Suppressor macrophage (primary cell): ENCODE measurements around the gene SEZ6L.

ENCODE experiments used
- DNase-seq, 4 experiments: peaks; one replicate each; pipeline ENCODE4 v3.0.0-alpha.2; 2020 to 2022

The SEZ6L gene

DNA sequence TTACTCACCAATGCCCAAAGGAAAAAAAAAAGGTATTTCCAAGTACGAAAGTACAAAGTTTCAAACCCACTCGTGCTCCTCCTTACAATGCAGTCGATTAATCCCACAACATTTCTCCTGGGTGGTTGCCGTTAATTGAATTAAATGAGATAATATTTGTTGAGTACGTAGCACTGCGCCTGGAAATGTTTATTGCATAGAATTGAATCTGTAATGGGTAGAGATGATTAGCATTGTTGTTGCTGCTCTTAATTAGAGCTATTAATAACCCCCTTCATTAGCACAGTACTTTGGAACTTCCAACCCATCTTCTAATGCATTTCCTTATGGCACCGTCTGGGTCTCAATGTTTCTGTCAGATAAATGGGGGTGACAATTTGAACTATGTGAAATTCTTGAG, 77.3 kb downstream of the SEZ6L start:
- DNase-seq, result no peak

DNA sequence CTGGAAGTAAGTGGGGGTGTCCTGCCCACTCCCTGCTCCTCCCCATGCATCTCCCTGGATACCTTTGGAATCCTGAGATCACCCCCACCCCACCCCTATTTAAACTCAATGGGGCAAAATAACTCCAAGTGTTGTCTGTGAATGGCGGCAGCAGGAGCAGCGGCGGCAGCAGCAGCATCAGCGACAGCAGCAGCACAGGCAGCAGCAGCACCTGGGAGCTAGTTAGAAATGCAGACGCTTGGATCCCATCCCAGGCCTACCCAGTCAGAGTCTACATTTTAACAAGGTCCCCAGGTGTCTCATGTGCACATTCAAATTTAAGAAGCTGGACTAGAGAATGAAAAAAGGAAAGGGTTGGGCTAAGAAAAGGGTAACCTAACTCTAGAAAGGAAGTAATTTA, 82.6 kb downstream of the SEZ6L start:
- DNase-seq, result no peak

DNA sequence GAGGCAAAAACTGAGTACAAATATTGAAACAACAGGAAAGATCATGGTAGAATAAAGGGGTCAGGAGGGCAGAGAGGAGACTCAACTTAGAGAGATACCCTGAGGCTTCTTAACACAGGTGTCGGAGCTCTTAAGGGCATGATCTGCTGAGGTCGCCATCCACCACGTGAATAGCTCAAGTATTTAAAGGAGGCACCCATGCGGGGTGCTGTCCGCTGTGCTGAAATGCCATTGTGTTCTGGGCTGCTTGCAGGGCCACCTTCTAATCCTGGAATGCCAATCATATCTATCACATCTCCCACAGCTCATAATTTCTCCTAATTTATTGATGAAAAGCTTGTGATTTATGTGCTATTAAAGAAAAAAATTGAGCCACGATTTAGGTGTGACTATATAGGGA, 90.2 kb downstream of the SEZ6L start:
- peak; percentile 3 to 41 (median 22) for DNase-seq

DNA sequence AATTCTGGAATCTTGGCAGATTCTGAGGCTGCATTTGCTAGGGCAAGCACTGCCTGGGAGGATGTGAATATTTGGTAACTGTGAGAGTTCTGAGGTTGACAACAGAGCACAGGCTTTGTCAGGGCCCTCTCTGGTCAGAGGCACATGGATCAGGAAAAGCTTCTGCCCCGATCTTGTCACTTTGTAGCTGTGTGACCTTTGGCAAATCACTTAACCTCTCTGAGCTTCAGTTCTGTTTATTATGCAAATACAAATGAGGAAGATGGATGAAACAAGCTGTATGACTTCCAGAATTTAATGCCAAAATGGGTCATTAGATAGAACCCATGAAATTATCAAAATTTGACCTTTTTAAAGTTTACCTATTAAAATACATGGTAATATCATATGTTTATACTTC, 94.9 kb downstream of the SEZ6L start:
- DNase-seq, result no peak

DNA sequence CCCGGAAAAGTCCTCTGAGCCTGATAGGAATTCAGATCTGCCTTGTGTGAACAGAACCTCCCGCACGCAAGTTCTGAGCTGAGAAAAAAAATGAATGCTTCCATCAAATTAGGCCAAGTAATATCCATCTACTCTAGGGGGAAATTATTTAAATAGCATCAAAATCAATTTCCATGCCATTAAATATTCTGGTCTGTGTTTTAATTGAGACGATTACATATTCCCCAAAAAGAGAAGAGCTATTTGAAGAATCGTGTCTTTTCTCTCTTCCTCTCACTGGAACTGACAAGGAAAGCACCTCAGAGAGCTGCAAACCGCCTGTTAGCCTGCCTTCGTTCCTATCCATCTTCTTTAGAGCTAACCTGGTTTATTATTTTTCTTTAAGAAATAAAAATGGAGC, 96.0 kb downstream of the SEZ6L start:
- DNase-seq, result no peak

DNA sequence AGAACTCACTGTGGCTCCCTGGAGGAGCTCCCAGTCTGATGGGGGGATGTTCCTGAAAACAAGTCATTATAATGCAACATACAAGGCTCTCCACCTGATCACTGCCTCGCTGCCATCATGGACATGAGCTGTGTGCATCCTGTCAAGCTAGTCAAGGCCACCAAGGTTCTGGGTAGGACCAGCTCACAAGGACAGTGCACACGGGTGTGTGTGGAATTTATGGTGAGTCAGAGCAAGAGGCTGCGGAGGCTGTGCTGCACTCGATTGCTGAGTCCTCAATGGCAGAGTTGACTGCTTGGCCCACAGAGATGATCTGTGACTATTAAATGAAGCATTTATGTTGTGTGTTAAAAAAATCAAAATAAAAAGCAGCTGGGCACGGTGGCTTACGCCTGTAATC, 96.6 kb downstream of the SEZ6L start:
- DNase-seq, result no peak

DNA sequence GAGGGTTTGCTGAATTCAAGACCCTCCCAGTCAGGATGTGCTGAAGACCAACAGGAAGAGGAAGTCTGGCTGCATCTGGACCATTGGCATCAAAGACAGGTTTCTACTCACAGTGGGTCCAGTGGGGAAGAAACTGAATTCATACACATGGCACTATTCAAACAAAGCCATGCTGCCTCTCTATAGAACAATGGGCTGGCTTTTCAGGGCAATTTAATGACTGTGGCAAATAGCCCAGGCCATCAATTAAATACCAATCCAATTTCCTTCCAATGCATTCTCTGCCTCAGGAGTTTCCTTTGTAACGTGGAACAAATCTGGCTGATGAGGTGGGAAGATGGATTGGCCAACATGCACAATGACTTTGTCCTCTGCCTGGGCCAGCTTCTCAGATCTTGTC, 98.6 kb downstream of the SEZ6L start:
- no peak for DNase-seq

DNA sequence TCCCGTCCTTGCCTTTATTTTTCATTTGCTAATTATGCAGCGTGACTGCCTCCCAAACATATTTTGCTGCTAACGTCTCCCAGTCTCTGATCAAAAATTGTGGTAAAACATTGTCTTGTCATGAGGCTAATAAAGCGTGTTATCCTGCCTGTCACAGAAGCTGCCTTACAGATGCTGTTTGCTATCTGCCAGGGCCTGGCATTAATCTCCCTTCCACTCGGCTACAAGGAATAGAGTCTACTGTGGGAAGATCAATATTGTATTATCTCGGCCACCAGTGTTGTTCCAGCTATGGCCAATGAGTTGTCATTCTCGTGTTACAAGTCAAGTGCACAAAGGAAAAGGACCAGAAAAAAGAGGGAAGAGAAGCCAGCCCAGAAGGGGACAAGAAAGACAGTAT, 100.3 kb downstream of the SEZ6L start:
- no peak for DNase-seq

DNA sequence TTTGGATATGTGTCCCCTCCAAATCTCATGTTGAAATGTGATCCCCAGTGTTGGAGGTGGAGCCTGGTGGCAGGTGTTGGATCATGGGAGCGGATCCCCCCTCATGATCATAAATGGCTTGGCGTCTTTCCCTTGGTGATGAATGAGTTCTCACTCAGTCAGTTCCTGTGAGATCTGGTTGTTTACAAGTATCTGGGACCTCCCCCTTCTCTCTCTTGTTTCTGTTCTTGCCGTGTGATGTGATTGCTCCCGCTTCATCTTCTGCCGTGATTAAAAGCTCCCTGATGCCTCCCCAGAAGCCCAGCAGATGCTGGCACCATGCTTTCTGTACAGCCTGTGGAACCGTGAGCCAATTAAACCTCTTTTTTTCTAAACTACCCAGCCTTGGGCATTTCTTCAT, 102.2 kb downstream of the SEZ6L start:
- DNase-seq, result no peak

DNA sequence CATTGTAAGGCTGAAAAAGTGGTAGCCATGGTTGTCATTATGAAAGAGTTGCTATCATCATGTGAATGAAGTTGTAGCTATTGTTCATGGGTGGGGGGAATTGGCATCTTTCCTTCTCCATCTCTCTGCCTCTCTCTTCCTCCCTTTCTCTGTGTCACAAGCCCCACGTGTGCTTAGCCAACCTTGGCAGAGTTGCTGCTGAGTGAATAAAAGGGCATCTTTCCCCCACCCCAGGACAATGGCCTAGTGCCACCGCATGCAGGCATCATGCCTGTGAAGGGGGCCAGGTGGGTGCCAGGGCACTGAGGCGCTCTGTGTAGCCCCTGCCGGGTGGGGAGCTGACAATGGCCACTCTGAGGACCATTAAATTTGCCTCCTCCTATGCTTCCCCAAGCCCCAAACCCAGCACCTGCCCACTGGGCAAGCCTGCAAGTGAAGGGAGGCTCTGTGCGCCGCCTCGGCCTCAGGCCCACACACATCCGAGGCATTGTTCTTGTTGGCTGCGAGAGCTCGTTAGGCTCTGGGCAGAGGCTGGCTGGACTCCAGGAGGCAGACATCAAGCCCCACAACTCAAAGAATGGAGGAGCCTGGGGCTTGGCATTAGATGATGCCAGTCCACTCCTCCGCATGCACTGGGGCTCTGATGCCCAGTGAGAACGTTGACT, 103.9 kb downstream of the SEZ6L start:
- no peak for DNase-seq

DNA sequence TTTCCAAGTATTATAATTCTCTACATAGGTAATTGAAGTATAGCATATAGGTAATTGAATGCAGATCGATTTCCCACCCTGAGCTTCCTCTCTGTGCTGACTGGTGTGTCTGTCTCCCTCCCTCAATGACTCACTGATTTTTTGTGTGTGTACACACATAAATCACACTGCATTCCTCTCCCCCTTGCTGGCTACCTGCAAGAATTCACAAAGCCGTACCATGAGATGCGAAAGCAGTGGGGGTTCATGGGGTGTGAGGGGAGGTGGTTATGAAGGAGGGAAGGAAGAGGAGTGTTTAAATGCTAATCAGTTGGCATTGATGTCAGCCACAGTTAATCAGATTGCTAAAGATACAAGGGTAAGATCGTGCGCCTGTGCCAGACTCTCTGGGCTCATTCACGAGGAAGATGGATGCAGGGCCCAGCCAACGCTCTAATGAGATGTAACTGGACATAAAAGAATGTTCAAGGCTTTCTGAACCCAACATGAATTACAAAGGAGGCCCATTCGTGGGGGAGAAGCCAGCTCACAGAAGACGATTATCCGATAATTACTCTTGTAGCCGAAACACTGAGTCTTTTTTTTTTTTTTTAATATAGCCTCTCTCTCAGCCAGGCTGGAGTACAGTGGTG, 107.4 kb downstream of the SEZ6L start:
- DNase-seq, result no peak

DNA sequence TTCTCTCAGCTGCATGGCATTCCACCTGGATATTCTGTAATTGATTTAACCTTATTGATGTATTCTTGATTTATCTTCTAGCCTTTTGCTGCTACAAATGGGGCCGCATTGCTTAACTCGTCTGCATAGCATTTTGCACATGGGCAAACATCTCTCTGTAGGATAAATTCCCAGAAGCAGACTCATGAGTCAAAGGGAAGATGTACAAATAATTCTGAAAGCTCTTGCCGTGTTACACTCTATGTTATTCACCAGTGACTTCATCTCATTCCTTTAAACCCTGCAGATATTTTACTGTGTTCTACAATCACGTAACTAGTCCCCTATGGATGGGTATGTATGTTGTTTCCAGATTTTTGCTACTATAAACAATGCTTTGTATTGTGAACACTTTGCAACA, 112.7 kb downstream of the SEZ6L start:
- no peak for DNase-seq

DNA sequence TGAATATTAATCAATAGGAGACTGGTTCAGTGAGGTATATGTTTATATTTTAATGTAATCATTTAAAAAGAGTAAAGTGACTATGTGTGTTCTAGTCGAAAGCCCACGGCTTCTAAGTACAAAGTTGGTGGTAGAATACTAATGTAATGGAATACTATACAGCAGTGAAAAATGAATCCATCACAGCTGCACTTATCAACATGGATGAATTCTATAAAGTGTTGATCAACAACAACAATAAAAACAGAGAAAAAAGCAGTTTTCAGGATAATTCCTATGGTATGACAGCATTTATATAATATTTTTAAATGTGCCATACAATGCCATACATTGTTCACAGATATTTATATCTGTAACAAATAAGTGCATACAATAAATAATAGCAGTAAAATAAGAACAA, 114.1 kb downstream of the SEZ6L start:
- DNase-seq, result no peak

DNA sequence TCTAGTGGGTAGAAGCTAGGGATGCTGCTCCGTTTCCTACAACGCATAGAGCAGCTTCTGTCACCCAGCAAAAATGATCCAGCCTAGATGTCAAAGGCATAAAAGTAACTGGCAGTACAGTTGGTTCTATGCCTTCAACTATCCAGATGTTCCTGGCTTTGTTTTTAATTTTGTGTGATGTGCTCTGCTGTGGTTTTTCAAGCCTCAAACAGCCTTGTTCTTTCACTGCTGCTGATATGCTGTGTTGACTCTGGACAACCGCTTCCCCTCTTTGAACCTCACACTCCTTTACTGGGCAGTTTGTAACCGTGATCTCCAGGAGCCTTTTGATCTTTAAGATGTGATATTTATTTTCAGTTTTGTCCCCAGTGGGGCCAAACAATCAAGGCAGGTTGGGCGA, 116.4 kb downstream of the SEZ6L start:
- DNase-seq, result no peak

DNA sequence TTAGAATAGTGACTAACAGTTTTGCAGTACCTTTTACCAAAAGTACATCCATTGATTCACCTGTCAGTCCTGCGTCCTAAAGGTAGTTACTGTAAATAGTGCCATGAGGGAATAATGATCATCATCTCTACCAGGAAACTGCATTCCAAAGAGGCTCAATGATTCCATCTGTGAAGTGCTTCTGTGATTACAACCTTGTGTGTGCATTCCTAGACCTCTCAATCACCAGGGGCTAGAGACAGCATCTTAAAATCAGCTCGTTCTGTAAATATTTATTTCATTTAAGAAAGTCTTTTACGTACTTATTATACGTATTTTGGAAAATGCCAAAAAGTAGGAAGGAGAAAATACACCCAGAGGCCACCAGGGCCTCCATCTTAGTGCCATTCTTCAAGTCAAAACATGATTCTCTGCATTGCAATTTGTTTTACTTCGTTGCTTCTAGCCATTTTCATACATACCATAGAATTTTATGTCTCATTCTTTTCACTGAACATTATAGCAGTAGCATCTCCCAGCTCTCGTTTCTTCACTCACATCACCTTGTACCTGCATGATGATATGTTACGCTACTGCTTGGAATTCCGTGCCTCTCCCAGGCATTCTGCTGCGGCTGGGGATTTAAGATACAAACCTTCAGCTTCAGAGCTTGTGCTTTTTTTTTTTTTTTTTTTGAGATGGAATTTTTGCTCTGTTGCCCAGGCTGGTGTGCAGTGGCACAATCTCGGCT, 117.0 kb downstream of the SEZ6L start:
- DNase-seq, result no peak

DNA sequence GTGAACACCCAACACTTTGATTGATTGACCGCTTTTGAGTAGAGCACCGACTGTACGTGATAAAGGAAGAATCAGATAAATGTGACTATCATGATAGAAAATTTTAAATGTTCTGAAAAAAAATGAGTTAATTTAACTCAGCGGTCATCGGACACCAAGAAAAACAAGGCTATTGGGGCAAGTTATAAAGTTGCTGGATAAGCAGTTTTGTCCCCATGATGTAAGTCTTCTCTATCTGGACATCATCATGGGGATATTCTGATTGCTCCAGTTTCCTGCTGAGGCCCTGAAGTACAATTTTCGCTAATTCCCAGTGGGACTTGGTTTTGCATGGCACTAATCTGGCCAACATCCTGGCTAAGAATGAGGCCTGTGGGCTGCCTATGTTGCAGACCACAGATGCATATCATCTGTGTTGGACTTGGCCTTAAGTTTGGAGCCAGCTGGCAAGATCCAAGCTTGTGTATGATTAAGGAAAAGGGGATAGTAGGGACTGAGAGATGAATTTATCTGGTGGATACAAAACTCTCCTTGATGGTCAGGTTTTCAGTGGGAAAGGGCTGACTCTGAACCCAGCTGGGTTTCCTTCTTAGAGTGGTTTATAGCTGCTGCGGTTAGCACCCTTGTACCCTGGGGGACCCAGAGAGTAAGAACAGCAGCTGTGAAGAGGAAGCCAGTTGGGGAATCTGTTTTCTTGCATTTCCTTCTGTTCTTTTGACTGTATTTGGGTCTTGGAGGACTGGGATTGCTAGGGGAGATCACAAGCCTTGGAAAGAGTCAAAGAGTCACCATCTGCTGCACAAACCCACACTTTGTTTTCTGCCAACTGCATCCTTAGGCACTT, 118.3 kb downstream of the SEZ6L start:
- DNase-seq, result no peak

DNA sequence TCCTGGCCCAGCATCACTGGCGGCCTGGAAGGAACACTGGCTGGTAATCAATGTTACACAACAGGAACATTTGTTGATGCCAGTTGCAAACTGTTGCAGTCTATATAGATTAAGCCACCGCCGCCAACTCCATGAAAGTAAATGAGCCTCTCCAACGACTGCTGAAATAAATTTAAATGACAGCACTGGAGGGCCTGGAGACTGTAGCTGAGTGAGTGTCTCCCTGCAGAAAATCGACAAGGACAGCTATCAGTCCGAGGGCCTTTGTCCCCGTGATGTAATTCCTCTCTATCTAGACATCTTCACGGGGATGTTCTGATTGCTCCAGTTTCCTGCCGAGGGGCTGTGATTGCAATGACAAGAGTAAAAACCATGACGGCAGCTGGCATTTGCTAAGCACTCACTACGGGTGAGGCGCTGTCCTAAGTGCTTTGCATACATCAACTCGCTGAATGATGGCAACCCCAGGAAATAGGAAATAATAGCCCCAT, 120.4 kb downstream of the SEZ6L start:
- DNase-seq, result no peak

DNA sequence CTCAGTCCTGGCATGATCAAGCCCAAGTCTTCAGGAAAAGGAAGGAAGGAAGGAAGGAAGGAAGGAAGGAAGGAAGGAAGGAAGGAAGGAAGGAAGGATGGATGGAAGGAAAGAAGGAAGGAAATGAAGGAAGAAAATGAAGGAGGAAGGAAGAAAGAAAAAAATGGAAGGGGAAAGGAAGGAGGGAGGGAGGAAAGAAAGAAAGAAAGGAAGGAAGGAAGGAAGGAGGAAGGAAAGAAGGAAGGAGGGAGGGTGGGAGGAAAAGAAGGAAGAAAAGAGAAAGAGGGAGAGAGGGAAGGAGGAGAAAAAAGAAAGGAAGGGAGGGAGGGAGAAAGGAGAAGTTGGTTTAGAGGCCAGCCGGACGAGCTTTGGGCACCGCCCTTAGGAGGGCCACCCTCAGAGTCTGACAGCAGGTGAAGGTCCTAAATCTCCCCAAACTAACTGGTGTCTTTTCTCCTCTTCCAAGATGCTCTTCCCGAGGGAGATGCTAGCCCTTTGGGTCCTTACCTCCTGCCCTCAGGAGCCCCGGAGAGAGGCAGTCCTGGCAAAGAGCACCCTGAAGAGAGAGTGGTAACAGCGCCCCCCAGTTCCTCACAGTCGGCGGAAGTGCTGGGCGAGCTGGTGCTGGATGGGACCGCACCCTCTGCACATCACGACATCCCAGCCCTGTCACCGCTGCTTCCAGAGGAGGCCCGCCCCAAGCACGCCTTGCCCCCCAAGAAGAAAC, 122.8 kb downstream of the SEZ6L start:
- no peak for DNase-seq

DNA sequence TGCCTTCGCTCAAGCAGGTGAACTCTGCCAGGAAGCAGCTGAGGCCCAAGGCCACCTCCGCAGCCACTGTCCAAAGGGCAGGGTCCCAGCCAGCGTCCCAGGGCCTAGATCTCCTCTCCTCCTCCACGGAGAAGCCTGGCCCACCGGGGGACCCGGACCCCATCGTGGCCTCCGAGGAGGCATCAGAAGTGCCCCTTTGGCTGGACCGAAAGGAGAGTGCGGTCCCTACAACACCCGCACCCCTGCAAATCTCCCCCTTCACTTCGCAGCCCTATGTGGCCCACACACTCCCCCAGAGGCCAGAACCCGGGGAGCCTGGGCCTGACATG, 123.4 kb downstream of the SEZ6L start:
- DNase-seq, result no peak

DNA sequence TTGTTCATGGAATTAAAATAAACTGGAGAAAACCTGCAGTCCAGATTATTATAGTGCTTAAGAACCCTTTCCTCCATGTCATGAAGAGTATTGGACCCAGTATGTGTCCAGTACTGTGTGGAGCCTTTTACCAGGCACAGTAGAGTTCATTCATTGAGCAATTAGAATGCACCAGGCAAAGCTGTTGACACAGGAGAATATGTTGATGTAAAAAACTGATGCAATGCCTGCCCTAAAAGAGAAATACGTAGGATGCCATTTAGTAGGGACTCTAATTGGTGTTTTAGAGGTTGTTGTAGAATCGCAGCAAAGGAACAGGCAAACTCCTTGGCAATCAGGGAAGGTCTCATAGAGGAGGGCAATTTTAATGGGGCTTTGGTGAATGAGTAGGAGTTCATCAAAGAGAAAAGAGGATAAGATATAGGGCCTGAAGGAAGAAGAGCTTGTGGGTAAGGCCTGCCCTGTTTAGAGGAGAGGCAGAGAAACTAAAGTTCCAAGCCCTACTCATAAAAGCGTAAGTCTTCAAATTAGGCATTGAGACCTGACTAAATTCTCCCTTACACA, 126.4 kb downstream of the SEZ6L start:
- peak in 1 of 4 experiments; percentile 12 for DNase-seq

DNA sequence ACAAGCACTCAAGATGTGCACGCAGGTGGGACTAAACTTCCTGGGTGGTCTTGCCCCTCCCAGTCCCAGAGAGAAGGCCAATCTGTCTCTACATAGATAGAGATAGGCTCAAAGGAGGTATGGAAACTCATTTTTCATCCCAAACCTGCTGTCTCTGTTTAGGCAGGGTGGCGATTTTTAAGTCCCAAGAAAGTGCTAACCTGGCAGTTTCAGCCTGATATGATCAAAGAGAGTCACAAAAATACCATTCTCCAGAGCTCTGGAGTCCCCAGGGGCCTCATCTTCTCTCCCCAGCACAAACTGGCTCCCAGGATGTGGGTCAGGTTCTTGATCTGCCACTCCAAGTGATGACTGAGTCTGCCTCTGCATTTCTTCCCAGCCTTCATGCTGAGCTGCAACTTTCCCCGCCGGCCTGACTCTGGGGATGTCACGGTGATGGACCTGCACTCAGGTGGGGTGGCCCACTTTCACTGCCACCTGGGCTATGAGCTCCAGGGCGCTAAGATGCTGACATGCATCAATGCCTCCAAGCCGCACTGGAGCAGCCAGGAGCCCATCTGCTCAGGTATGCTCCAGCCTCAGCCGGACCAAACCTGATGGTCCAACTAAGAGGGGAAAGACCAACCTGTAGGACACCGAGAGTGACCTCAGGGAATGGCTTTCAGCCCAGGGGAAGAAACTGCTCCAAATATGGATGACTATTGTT, 129.5 kb downstream of the SEZ6L start:
- DNase-seq, result no peak

DNA sequence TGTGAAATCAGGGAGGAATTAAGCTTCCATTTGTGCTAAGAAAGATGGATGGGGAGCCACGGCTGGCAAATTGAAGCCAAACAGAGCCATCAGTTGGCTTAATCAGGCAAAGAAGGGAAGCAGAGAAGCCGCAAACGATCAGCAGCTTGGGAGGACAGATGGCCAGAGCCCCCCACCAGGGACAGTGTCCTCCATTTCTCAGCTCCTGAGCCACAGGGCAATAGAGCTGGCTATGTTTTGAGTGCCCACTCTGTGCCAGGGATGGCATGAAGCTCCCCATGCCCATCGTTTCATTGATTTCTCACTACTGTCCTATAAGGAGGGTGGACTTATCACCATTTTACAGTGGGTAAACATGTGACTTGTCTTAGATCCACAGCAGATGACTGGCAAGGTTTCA, 133.5 kb downstream of the SEZ6L start:
- no peak for DNase-seq
